SH-SY5Y (cell line): ENCODE measurements around the gene SOX30.

Source experiments
- GATA2 ChIP-seq: IDR thresholded peaks from 2 replicates; pipeline ENCODE4 v1.6.1; 2011; ENCODE audit warnings: mild to moderate bottlenecking, low read depth, low read length
- GATA3 ChIP-seq: IDR thresholded peaks from 2 replicates; pipeline ENCODE4 v1.6.1; 2011; ENCODE audit warnings: low read depth, mild to moderate bottlenecking, low read length, moderate library complexity

Gene SOX30

DNA sequence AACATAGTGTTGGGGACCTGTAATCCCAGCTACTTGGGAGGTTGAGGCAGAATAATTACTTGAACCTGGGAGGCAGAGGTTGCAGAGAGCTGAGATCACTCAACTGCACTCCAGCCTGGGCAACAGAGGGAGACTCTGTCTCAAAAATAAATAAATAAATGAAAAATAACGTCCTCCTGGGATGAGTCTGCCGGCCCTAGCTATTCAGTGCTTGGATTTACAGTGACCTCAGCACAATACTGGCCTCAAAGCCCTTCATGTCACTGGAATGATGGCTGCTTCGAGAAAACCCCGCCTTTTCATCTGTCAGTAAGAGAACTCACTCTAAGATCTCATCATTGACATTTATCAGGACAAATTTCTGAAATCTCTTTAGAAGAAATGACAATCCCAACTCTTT lies 35.5 kb downstream of the SOX30 start:
- TF ChIP-seq GATA2 (no peak), GATA3 (no peak)

DNA sequence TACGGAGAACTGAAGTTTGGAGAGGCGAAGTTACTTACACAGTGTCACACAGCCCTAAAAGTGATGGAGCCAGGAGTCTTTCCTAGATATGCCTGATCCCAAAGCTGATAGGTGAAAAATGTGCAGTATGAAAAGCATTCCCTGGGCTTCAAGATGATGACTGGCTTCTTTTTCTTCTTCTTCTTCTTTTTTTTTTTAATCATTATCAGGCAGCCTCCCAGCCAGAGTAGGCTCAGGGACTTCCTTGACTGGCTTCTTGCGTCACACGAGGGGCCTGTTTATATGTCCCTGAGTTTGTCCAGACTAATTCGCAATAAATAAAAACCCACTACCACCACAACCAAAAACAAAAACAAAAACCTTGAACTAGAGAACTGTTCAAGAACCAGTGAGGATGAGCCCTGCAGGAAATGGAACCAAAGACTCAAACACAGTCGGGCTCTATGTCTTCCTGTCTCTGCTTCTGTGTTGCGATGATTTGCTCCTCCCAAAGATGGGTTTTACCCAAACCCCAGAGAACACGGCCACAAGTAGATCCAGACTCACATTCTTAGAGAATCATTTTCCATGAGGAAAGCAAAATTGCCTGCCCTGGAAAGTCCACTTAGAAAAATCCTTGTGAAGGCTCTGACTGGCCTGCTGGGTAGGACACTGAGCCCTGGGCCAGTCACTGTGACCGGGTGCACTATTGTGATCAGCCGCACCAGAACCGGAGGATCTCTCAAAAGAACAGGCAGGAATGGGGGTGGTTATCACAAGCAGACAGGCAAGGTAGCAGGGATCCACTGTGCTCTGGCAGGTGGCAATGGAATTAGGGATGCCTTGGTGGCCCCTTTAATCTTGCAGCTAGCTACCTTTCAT lies 38.6 kb downstream of the SOX30 start:
- TF ChIP-seq GATA3 (no peak), GATA2 (no peak)

DNA sequence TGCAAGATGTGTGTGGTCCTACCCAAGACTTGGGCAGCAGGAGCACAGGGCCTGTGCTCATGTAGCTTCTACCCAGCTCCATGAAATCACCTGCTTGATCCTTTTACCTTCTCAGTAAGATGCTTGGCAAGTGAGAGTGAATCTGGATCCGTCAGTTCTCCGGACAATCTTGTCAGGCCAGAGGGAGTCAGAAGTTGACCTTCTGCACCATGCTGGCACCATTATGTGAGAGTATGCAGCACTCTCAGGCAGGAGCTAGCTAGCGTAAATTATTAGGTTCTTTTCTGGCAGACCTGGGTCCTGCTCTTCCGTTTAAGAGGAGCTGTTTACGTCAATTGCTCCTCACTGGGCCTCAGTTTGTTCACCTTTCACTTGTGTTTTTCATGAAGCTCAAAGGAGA lies 39.7 kb downstream of the SOX30 start:
- TF ChIP-seq GATA2: no peak
- TF ChIP-seq GATA3: no peak

DNA sequence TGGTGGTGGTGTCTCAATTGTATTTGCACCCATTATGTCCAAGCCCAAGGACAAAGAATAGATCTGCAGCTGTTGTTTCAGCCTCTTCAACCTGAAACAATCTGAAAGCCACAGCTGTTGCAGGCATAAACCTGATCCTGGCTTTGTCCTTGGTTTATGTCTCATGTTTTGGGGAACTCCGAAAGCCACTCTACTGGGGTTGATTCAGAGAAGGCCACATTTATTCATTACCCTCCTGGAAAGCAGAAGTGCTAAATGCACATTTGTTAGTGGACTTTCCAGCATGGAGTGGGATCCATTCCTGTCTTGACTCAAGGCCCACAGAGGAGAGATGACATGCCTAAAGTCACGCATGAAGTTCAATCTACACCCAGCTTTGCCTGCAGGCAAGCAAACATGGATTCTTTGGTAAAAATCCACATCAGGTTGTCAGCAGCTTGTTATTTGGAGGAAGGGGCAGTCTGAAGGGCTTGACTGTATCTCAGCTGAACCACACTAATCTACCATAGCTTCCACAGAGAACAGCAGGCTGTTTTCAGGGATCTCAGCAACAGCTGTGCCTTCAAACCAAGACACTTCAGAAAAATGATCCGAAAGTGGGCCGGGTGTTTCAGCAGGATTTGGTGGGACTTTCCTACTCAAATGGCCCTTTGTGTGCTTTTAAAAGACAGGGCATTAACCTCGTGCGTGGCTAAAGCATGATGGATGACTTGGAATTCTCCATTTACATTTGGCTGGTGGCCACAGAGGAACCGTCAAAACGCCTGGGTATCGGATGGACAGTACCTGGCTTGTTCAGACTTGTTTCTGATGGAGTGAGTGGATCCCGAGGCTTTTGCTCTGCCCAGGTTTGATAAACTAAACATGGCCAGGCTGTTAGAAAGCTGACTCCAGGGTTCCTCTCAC lies 40.4 kb downstream of the SOX30 start:
- TF ChIP-seq GATA3: no peak
- no peak for TF ChIP-seq GATA2

DNA sequence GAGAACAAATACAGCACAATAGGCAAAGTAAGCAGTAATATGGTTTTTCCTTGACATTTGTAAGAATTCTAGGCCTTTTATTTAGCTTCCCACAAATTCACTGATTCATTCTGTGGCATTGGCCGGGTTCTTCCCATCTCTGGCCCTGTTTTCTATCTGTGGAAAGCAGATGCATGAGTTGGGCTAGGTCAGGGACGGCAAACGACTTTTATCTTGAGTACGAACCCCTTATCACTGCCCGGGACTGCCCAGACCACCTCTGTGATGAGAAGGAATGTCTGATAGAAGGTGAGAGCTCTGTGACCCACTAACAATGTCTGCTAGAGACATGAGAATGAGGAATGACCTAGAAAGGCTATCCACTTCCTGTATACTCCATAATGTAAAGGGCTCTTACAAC lies 41.2 kb downstream of the SOX30 start:
- TF ChIP-seq GATA2: no peak
- no peak for TF ChIP-seq GATA3

DNA sequence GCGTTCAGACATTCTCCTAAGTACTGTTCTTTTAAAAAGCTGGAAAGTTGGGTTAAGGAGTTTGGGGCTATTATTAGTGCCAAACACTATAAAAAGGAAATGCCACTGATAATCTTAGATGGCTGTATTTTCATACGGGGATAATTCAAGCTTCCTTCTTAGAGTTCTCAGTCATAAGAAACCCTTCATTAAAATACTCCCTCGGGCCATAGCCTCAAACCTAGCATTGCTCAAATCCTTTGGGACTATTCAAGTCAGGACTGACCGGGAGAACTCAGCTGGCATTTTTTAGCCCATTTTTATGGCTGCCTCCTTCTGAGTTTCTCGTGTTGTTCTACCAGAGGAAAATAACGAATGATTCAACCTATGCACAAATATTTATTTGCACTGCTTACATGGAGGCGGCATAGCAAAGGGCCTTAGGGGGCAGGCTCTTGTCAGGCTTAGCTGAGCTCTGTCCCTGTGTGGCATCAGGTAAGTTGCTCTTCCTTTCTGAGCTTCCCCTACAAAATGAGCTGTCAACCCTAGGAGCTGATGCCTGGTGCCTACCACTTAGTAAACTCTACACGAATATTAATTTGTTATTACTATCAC lies 43.2 kb downstream of the SOX30 start:
- TF ChIP-seq GATA3 (no peak), GATA2 (no peak)

GRCh38 chr5:157607371-157608161 lies 44.7 kb downstream of the SOX30 start:
- TF ChIP-seq GATA3: no peak
- TF ChIP-seq GATA2: no peak

DNA sequence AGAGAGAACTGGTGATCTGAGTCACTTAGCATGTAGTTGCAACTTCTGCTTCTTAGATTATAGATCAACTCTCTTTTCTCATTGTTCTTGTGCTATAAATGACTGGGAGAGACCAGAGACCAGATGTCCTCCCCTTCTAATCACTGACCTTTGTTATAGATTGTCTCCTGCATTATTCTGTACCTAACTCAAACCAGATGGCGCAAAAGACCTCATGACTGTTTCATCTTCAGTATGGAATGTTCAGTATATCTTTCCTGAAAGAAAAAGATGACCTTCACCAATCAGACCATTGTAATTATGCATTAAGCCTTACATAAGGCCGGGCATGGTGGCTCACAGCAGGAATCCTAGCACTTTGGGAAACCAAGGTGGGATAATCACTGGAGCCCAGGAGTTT lies 46.2 kb downstream of the SOX30 start:
- TF ChIP-seq GATA2 (no peak), GATA3 (no peak)

DNA sequence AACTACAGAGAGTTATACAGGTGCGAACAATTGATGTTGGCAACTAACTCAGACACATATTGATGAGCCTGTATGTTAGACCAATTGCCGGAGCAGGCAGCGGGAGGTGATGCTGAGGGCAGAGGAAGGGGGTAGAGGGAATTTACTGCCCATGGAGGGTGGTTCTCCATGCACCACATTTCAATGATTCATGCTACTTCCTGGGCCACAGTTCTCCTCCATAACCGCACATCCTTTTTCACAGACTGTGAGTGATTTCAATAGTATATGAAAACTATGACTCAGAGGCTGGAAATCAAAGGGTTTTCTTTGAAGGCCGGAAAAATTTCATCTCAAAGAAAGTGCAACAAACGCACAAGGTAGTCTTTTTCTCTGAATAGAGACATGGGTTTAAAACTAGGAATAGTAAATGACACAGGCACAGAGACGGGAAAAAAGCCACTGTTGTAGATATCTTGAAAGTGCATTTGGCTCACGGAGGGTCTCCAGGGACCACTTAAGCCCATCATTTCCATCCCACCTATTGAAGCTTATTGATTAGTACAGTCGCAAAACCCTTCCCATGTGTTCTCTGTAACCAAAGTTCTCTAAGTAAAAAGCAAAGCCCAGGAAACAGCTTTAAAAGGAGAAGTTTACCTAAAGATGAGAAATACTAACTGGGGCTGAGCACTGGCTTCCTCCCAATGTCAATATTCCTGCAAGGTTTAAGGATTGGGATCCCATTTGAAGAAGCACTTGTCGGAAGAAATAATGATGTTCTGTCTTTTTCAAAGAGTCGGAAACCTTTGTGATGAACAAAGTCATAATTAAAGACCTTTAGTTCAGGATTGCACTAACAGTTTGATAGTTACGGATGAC lies 48.7 kb downstream of the SOX30 start:
- TF ChIP-seq GATA2: no peak
- TF ChIP-seq GATA3: no peak

- TF ChIP-seq GATA2 (no peak), GATA3 (no peak)
Observed at GRCh38 chr5:157602505-157602904, 49.7 kb downstream of the SOX30 start.

DNA sequence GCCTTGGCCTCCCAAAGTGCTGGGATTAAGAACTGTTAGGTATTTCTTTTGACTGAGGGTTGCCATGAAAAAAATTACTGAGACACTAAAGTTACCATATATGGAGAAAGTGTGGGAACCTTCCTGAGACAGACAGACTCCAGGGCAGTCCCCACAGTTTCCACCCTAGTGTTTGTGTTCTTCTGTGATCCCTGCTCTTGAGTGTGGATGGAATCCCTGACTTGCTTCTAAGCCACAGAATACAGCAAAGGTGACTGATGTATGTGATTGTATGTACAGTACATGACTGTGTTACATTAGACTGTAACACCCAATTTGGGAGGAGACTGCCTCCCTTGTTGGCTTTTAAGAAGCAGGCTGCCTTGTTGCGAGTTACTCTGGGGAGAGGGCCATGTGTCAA lies 52.0 kb downstream of the SOX30 start:
- TF ChIP-seq GATA2 (no peak), GATA3 (no peak)

- TF ChIP-seq GATA3 (no peak), GATA2 (no peak)
Observed at GRCh38 chr5:157599565-157599964, 52.7 kb downstream of the SOX30 start.
